ENCODE measurements around the gene PTPRU. TPM values are rescaled to one million over a fixed set of nuclear protein-coding genes. Genes with fewer than 3 reads are reported as not detected.

PTPRU gene
- total RNA-seq, 1 experiment from 2014 or later, result 41.4 TPM

DNA sequence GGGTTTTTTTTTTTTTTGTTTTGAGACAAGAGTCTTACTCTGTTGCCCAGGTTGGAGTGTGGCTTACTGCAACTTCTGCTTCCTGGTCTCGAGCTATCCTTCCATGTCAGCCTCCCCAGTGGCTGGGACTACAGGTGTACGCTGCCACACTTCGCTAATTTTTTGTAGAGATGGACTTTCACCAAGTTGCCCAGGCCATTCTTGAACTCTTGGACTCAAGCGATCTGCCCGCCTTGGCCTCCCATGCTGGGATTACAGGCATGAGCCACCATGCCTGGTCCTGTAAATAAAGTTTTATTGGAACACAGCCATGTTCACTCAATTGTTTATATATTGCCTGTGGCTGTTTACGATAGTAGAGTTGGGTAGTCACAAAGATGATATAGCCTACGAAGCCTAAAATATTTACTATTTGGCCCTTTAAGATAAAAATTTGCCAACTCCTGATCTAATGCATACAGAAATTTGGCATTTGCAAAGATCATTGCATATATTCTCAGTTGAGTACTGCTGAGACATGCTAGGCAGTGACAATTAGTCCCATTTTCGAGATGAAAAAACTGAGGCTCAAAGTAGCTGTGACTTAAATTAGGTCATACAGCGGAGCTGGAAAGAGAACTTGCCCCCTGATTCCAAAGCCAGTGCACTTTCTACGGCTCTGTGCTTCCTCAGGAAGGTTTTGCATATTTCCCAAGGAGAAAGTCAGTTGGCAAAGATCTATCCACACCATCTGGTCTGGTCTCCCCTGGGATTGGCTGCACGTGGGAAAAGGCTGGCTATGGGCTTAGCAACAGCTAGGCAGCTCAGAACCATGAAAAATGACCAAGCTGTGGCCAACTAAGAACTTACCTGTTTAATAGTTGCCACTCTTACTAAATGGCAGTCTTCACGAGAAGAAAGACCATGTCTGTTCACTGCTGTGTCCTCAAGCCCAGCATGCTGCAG, 25.0 kb upstream of the PTPRU start:
- Histone ChIP-seq H3K4me3 (ENCODE audit: low read depth, low read length) (no peak overlapping the region), H3K27me3 (replicated peaks; ENCODE audit: control insufficient read depth, insufficient read depth, low read length) (no peaks in the 10 kb centered on the region), H3K4me1 (peaks cover 12% of the 10 kb centered on the region; the same call in 1 of the 2 replicates), H3K36me3 (ENCODE audit: control insufficient read depth, insufficient read depth, low read length) (no peaks in the 10 kb centered on the region), H3K9me3 (no peaks in the 10 kb centered on the region)
- H3K36me3 Mint-ChIP-seq (ENCODE audit: insufficient read depth, unreplicated experiment), result peaks cover 12% of the 10 kb centered on the region
- H3K4me3 Mint-ChIP-seq (ENCODE audit: unreplicated experiment), result no peak overlapping the region
- DNase-seq, result no peak
- intact Hi-C loops (cut with micrococcal nuclease; ENCODE audit: unreplicated experiment), result no loop called here
- no peak overlapping the region for H3K27ac Mint-ChIP-seq (ENCODE audit: unreplicated experiment)
- TF ChIP-seq, protein P1, sequence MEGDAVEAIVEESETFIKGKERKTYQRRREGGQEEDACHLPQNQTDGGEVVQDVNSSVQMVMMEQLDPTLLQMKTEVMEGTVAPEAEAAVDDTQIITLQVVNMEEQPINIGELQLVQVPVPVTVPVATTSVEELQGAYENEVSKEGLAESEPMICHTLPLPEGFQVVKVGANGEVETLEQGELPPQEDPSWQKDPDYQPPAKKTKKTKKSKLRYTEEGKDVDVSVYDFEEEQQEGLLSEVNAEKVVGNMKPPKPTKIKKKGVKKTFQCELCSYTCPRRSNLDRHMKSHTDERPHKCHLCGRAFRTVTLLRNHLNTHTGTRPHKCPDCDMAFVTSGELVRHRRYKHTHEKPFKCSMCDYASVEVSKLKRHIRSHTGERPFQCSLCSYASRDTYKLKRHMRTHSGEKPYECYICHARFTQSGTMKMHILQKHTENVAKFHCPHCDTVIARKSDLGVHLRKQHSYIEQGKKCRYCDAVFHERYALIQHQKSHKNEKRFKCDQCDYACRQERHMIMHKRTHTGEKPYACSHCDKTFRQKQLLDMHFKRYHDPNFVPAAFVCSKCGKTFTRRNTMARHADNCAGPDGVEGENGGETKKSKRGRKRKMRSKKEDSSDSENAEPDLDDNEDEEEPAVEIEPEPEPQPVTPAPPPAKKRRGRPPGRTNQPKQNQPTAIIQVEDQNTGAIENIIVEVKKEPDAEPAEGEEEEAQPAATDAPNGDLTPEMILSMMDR (IDR thresholded peaks at IDR 0.05; ENCODE audit: insufficient read depth in 1 of 2, low read depth in 1 of 2, low read length in 1 of 2, severe bottlenecking in 1 of 2, unreplicated experiment in 1 of 2), result no peak
- no peaks in the 10 kb centered on the region for H3K27me3 Mint-ChIP-seq (ENCODE audit: insufficient read depth, unreplicated experiment)
- ChIA-PET CTCF (no interaction called here), POLR2A (no interaction called here)
- no TSS peak for BruUV-seq (replicated peaks)
- no peaks in the 10 kb centered on the region for H3K9me3 Mint-ChIP-seq (ENCODE audit: unreplicated experiment)
- H3K4me1 Mint-ChIP-seq (ENCODE audit: low read depth, unreplicated experiment), result no peaks in the 10 kb centered on the region

DNA sequence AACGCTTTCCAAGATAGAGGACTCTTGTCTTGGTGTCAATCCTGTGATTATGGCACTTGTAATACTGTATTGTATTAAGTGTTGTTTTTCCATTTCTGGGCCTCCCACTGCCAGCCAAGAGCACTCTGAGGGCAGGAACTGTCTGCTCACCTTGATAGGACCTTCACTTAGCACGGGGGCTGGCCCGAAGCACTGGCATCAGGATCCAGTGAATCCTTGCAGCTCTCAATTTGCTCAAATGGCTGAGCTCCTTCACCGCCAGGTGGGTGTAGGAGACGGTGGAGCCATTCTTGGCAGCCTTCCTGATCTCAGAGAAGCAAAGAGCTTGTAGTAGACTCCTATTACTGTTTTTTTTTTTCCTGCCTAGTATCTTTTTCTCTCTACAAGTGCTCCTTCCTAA, 23.3 kb upstream of the PTPRU start:
- H3K27me3 ChIP-seq (replicated peaks; ENCODE audit: control insufficient read depth, insufficient read depth, low read length), result no peaks in the 10 kb centered on the region
- 0 out of 2 replicates have a peak, but pooled peaks cover 10% of the 10 kb centered on the region for H3K4me1 ChIP-seq
- DNase-seq, result no peak
- Mint-ChIP-seq H3K27ac (ENCODE audit: unreplicated experiment) (no peak overlapping the region), H3K9me3 (ENCODE audit: unreplicated experiment) (no peaks in the 10 kb centered on the region), H3K27me3 (ENCODE audit: insufficient read depth, unreplicated experiment) (no peaks in the 10 kb centered on the region), H3K4me3 (ENCODE audit: unreplicated experiment) (no peak overlapping the region), H3K4me1 (ENCODE audit: low read depth, unreplicated experiment) (no peaks in the 10 kb centered on the region), H3K36me3 (ENCODE audit: insufficient read depth, unreplicated experiment) (peaks cover 12% of the 10 kb centered on the region)
- POLR2A ChIA-PET, result no interaction called here
- H3K9me3 ChIP-seq, result no peaks in the 10 kb centered on the region
- TF ChIP-seq, protein P1 (IDR thresholded peaks at IDR 0.05; ENCODE audit: insufficient read depth in 1 of 2, low read depth in 1 of 2, low read length in 1 of 2, severe bottlenecking in 1 of 2, unreplicated experiment in 1 of 2), result no peak
- CTCF ChIA-PET, result interaction anchor here (0.7 kb wide), 1 partner anchor 11 kb away, joined by 4 read pairs; no protein-coding TSS in a partner anchor
- H3K4me3 ChIP-seq (ENCODE audit: low read depth, low read length), result no peak overlapping the region
- no peaks in the 10 kb centered on the region for H3K36me3 ChIP-seq (ENCODE audit: control insufficient read depth, insufficient read depth, low read length)
- BruUV-seq (replicated peaks), result no TSS peak
- intact Hi-C loops (cut with micrococcal nuclease; ENCODE audit: unreplicated experiment), result no loop called here

DNA sequence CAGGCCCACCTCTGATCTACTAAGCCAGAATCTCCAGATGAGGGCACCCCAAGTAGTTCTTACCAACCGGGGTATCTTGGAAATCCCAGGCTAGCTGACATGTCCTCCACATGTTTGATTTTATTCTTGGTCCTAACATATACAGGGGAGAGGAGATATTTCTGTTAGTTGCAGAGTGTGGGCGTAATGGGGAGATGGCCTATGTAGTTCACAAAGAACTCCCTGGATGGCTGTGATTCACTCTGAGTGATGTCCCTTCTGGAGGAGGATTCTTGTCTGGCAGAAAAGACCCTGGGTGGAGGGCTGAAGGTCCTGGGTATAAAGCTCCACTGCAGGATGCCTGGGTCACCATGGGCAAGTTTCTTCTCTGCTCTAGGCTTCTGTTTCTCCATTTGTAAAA, 18.7 kb upstream of the PTPRU start:
- Mint-ChIP-seq H3K9me3 (ENCODE audit: unreplicated experiment) (no peaks in the 10 kb centered on the region), H3K27ac (ENCODE audit: unreplicated experiment) (no peak overlapping the region), H3K36me3 (ENCODE audit: insufficient read depth, unreplicated experiment) (peaks cover 18% of the 10 kb centered on the region), H3K4me1 (ENCODE audit: low read depth, unreplicated experiment) (no peaks in the 10 kb centered on the region), H3K4me3 (ENCODE audit: unreplicated experiment) (no peak overlapping the region), H3K27me3 (ENCODE audit: insufficient read depth, unreplicated experiment) (no peaks in the 10 kb centered on the region)
- Histone ChIP-seq H3K9me3 (no peaks in the 10 kb centered on the region), H3K36me3 (ENCODE audit: control insufficient read depth, insufficient read depth, low read length) (no peaks in the 10 kb centered on the region), H3K4me3 (ENCODE audit: low read depth, low read length) (no peak overlapping the region), H3K4me1 (no peaks in the 10 kb centered on the region), H3K27me3 (replicated peaks; ENCODE audit: control insufficient read depth, insufficient read depth, low read length) (no peaks in the 10 kb centered on the region)
- BruUV-seq (replicated peaks), result no TSS peak
- no peak for DNase-seq
- ChIA-PET CTCF (no interaction called here), POLR2A (no interaction called here)
- TF ChIP-seq, protein P1 (IDR thresholded peaks at IDR 0.05; ENCODE audit: insufficient read depth in 1 of 2, low read depth in 1 of 2, low read length in 1 of 2, severe bottlenecking in 1 of 2, unreplicated experiment in 1 of 2), result no peak
- intact Hi-C loops (cut with micrococcal nuclease; ENCODE audit: unreplicated experiment), result no loop called here
